Mesenchymal stem cell (in vitro differentiated cells and primary cell): ENCODE data around the gene LPP.
A peak's percentile ranks its signal among the peaks of the same experiment; 100 is the strongest.

Experiments
- DNase-seq: peaks from one replicate; pipeline ENCODE4 v3.0.0-alpha.2; 2013
- H2AFZ ChIP-seq: one replicate; pipeline ENCODE4 v1.6.1; 2013; ENCODE audit warnings: low read depth, mild to moderate bottlenecking, control low read depth, inconsistent platforms, low read length, moderate library complexity
- H2AK5ac ChIP-seq: 2 replicates; pipeline ENCODE4 v1.6.1; 2013; ENCODE audit warnings: low read length, moderate library complexity, mild to moderate bottlenecking, inconsistent platforms; ENCODE audit not compliant: severe bottlenecking
- H2BK120ac ChIP-seq: one replicate; pipeline ENCODE4 v1.6.1; 2013; ENCODE audit warnings: low read depth, mild to moderate bottlenecking, inconsistent platforms, low read length, moderate library complexity
- H2BK12ac ChIP-seq, 2 experiments: one replicate each; pipeline ENCODE4 v1.6.1; 2013; ENCODE audit warnings: inconsistent platforms in 2 of 2, low read length in 2 of 2, mild to moderate bottlenecking in 2 of 2, moderate library complexity in 2 of 2, control low read depth in 1 of 2
- H2BK15ac ChIP-seq: one replicate; pipeline ENCODE4 v1.6.1; 2013; ENCODE audit warnings: mild to moderate bottlenecking, low read depth, inconsistent platforms; ENCODE audit not compliant: poor library complexity, severe bottlenecking
- H2BK5ac ChIP-seq: 2 replicates; pipeline ENCODE4 v1.6.1; 2013; ENCODE audit warnings: low read depth, mild to moderate bottlenecking, low read length, control low read depth, inconsistent platforms; ENCODE audit not compliant: poor library complexity, severe bottlenecking
- H3K14ac ChIP-seq, 2 experiments: one replicate each; pipeline ENCODE4 v1.6.1; 2013; ENCODE audit warnings: inconsistent platforms in 2 of 2, low read length in 2 of 2, control low read depth in 1 of 2, mild to moderate bottlenecking in 1 of 2, moderate library complexity in 1 of 2
- H3K18ac ChIP-seq, 2 experiments: one replicate each; pipeline ENCODE4 v1.6.1; 2013; ENCODE audit warnings: inconsistent platforms in 2 of 2, low read length in 2 of 2, control low read depth in 1 of 2, low read depth in 1 of 2, mild to moderate bottlenecking in 1 of 2
- H3K23ac ChIP-seq, 2 experiments: one replicate each; pipeline ENCODE4 v1.6.1; 2013; ENCODE audit warnings: inconsistent platforms in 2 of 2, low read length in 2 of 2, mild to moderate bottlenecking in 2 of 2, moderate library complexity in 2 of 2, control low read depth in 1 of 2
- H3K27ac ChIP-seq: 2 replicates; pipeline ENCODE4 v1.5.1; 2013; ENCODE audit warnings: mild to moderate bottlenecking, moderate library complexity, low read length, control low read depth, inconsistent platforms; ENCODE audit not compliant: poor library complexity, severe bottlenecking
- H3K27me3 ChIP-seq, 2 experiments: 2 replicates each; pipeline versions ENCODE4 v1.6.1 to v1.7.0; 2013; ENCODE audit warnings: low read length in 2 of 2, mild to moderate bottlenecking in 2 of 2, moderate library complexity in 2 of 2, control low read depth in 1 of 2, inconsistent platforms in 1 of 2; ENCODE audit not compliant: control insufficient read depth in 1 of 2, insufficient read depth in 1 of 2
- H3K36me3 ChIP-seq, 2 experiments: 2 replicates each; pipeline versions ENCODE4 v1.6.1 to v1.7.0; 2013; ENCODE audit warnings: low read length in 2 of 2, control low read depth in 1 of 2, inconsistent platforms in 1 of 2, low read depth in 1 of 2, mild to moderate bottlenecking in 1 of 2; ENCODE audit not compliant: insufficient read depth in 2 of 2, control insufficient read depth in 1 of 2
- H3K4ac ChIP-seq, 2 experiments: one replicate each; pipeline ENCODE4 v1.6.1; 2013; ENCODE audit warnings: inconsistent platforms in 2 of 2, low read length in 2 of 2, mild to moderate bottlenecking in 2 of 2, moderate library complexity in 2 of 2, control low read depth in 1 of 2, low read depth in 1 of 2
- H3K4me1 ChIP-seq: 2 replicates; pipeline ENCODE4 v1.6.1; 2013; ENCODE audit warnings: low read depth, low read length, control low read depth; ENCODE audit not compliant: control insufficient read depth, insufficient read depth
- H3K4me2 ChIP-seq: 2 replicates; pipeline ENCODE4 v1.6.1; 2013; ENCODE audit warnings: low read length, mild to moderate bottlenecking, inconsistent platforms; ENCODE audit not compliant: poor library complexity, severe bottlenecking
- H3K4me3 ChIP-seq, 2 experiments: 2 replicates each; pipeline versions ENCODE4 v1.5.1 to v1.7.0; 2013; ENCODE audit warnings: low read length in 2 of 2, mild to moderate bottlenecking in 2 of 2, control low read depth in 1 of 2, low read depth in 1 of 2; ENCODE audit not compliant: insufficient read depth in 1 of 2
- H3K79me1 ChIP-seq: replicated peaks from 2 replicates; pipeline ENCODE4 v1.6.1; 2013; ENCODE audit warnings: mild to moderate bottlenecking, control low read depth, low read length, inconsistent platforms; ENCODE audit not compliant: poor library complexity, severe bottlenecking
- H3K9ac ChIP-seq: 2 replicates; pipeline ENCODE4 v1.7.0; 2013; ENCODE audit warnings: mild to moderate bottlenecking, low read length, moderate library complexity
- H3K9me3 ChIP-seq: 2 replicates; pipeline ENCODE4 v1.7.0; 2013; ENCODE audit warnings: mild to moderate bottlenecking, low read length; ENCODE audit not compliant: control insufficient read depth
- H4K8ac ChIP-seq: one replicate; pipeline ENCODE4 v1.6.1; 2013; ENCODE audit warnings: inconsistent platforms, mild to moderate bottlenecking, low read length, moderate library complexity
- H4K91ac ChIP-seq: one replicate; pipeline ENCODE4 v1.6.1; 2013; ENCODE audit warnings: mild to moderate bottlenecking, low read length, inconsistent platforms
- WGBS: methylation state at CpG from one replicate; pipeline ENCODE4 v1.1.7; 2013; ENCODE audit warnings: mixed read lengths; 5-methylcytosine and 5-hydroxymethylcytosine counted together

The LPP gene

DNA sequence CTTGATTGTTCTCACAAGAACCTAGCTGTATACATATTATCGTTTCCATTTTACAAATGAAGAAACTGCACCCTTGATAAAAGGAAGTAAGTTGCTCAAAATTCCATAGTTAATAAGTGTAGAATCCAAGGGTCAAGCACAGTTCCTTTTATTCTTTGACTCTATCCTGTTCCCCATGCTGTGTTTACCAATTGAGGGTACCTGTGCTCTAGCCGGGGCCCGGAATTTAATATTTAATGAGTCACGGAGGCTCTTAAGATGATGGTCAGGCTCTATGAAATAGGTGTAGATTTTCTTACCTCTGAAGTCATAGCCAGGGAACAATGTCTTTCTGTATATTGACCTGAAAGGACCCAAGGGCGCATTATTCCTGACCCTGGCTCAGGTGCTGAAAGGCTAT, 65.2 kb downstream of the LPP start:
- Histone ChIP-seq H3K9me3 (no peaks in the 10 kb centered on the region), H2AK5ac (no peak overlapping the region)
- WGBS, result 100% methylated on average over 5 of the region's 5 CpGs

DNA sequence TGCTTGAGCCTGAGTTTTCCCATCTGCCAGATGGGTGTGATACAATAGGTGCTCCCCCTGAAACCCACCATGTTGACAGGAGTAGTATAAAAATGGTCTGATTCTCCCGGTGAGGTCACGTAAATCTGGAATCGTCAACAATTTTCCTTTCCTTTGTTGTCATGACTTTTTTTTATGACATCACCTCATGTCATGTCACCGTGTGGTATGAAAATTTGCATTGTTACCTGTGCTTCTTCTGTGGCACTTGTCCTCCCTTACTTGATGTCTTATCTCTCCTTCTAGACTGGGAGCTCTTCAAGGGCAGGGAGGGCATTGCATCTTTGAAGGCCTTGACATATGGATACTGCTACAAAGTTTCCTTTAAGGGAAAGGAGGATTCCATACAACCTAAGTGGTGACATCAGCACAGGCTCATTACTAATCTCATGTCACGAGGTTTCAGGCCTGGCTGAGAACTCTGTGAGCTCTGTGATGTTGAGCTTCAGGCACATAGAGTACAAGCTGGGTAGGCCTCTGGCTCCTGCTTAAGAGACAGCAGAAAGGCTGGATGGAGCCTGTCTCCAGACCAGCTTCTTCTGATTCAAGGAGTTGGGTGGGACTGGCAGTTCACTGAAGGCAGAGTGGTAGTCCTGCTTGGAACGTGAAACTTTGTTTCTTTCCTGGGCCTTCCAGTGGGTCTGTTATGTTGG, 66.3 kb downstream of the LPP start:
- no peak overlapping the region for H3K23ac ChIP-seq
- no peak overlapping the region for H3K4me3 ChIP-seq
- H3K4me2 ChIP-seq, result no peak overlapping the region
- peaks cover 15% of the 10 kb centered on the region for H3K4me1 ChIP-seq
- H3K27me3 ChIP-seq, result no peaks in the 10 kb centered on the region
- peak overlapping the region; percentile 36 for H2BK120ac ChIP-seq
- H2AK5ac ChIP-seq, result peak overlapping the region; percentile 74
- H2BK5ac ChIP-seq, result no peak overlapping the region
- 88% methylated on average over 6 of the region's 6 CpGs for WGBS
- peaks cover 8% of the 10 kb centered on the region for H3K79me1 ChIP-seq
- no peak overlapping the region for H3K27ac ChIP-seq
- H3K18ac ChIP-seq, result peak overlapping the region; percentile 42 to 46
- H4K8ac ChIP-seq, result peak overlapping the region; percentile 57
- peak overlapping the region; percentile 12 for H3K9ac ChIP-seq
- no peaks in the 10 kb centered on the region for H3K9me3 ChIP-seq
- no peak overlapping the region for H3K14ac ChIP-seq
- peak overlapping the region; percentile 61 for H4K91ac ChIP-seq
- no peak overlapping the region for H2AFZ ChIP-seq
- H3K4ac ChIP-seq, result no peak overlapping the region
- peak; percentile 87 for DNase-seq
- peak overlapping the region in 1 of 2 experiments; percentile 38 for H2BK12ac ChIP-seq
- no peak overlapping the region for H2BK15ac ChIP-seq
- H3K36me3 ChIP-seq, result peaks cover 5 to 13% of the 10 kb centered on the region in 2 experiments

More for the DNA sequence above, 65.2 kb downstream of the LPP start:
- no peak overlapping the region for H3K4me3 ChIP-seq
- H3K27me3 ChIP-seq, result no peaks in the 10 kb centered on the region
- H3K18ac ChIP-seq, result no peak overlapping the region
- no peak overlapping the region for H3K14ac ChIP-seq
- H3K23ac ChIP-seq, result no peak overlapping the region
- H2BK15ac ChIP-seq, result no peak overlapping the region
- H2BK120ac ChIP-seq, result no peak overlapping the region
- H3K4me2 ChIP-seq, result no peak overlapping the region
- DNase-seq, result no peak
- H3K27ac ChIP-seq, result no peak overlapping the region
- no peak overlapping the region for H4K91ac ChIP-seq
- H3K79me1 ChIP-seq, result peaks cover 9% of the 10 kb centered on the region
- no peak overlapping the region for H2BK5ac ChIP-seq
- H3K9ac ChIP-seq, result no peak overlapping the region
- H3K36me3 ChIP-seq, result peaks cover 5 to 10% of the 10 kb centered on the region in 2 experiments
- H3K4me1 ChIP-seq, result peaks cover 18% of the 10 kb centered on the region
- H2BK12ac ChIP-seq, result no peak overlapping the region
- no peak overlapping the region for H2AFZ ChIP-seq
- H3K4ac ChIP-seq, result no peak overlapping the region
- no peak overlapping the region for H4K8ac ChIP-seq

DNA sequence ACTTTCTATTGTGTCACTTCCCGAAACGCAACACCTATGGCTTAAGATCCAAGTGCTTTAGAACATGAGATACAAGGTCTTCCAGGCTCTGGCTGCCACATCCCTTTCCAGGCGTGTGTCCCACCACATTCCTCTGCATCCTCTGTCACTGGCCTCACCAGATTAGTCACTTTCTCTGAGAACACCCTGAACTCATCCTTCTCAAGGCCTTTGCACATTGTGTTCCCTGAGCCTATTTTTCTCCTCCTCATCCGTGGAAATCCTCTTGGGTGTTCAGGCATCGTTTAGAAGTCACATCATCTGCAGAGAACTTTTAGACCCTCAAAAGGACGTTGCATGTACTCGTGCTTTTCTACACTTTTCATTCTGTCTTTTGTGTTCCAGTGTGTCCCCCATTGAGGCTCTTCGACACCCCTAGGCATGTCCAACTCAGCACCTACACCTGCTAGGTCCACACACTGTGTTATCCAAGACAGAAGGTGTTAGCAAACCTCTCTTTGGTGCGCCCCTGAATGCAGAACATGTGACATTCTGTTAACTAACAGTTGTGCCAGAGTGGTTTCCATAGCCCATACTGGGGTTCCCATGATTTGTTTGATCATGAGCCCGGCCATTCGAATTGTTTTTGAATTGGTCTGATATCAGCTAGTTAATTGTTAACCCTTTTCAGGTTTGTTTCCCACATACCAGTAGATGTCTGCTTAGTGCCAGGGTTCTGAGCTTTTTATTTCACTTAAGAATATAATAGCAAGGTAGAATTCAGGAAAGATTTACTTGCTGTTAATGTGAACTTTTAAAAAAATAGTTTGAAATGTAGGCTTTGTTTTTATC, 67.2 kb downstream of the LPP start:
- peaks cover 9% of the 10 kb centered on the region for H3K79me1 ChIP-seq
- no peak overlapping the region for H2AK5ac ChIP-seq
- no peak overlapping the region for H3K23ac ChIP-seq
- H3K18ac ChIP-seq, result no peak overlapping the region
- peak overlapping the region; percentile 59 for H4K8ac ChIP-seq
- DNase-seq, result peak; percentile 93
- peak overlapping the region; percentile 36 for H2BK120ac ChIP-seq
- no peak overlapping the region for H3K4me3 ChIP-seq
- peaks cover 9 to 13% of the 10 kb centered on the region in 2 experiments for H3K36me3 ChIP-seq
- H3K9ac ChIP-seq, result peak overlapping the region; percentile 12
- no peak overlapping the region for H4K91ac ChIP-seq
- H2AFZ ChIP-seq, result no peak overlapping the region
- 62% methylated on average over 11 of the region's 11 CpGs for WGBS
- no peak overlapping the region for H3K14ac ChIP-seq
- no peak overlapping the region for H3K4ac ChIP-seq
- H3K4me1 ChIP-seq, result peaks cover 15% of the 10 kb centered on the region
- no peaks in the 10 kb centered on the region for H3K9me3 ChIP-seq
- H3K27ac ChIP-seq, result no peak overlapping the region
- H3K27me3 ChIP-seq, result no peaks in the 10 kb centered on the region
- H2BK15ac ChIP-seq, result no peak overlapping the region
- no peak overlapping the region for H2BK12ac ChIP-seq
- no peak overlapping the region for H2BK5ac ChIP-seq
- H3K4me2 ChIP-seq, result no peak overlapping the region

GRCh38 chr3:188223936-188224335, 70.0 kb downstream of the LPP start:
- no peaks in the 10 kb centered on the region for H3K27me3 ChIP-seq
- WGBS, result 100% methylated on average over 3 of the region's 3 CpGs
- H3K79me1 ChIP-seq, result peaks cover 17% of the 10 kb centered on the region
- no peak overlapping the region for H4K91ac ChIP-seq
- no peak overlapping the region for H3K4me3 ChIP-seq
- DNase-seq, result no peak
- no peak overlapping the region for H3K9ac ChIP-seq
- peaks cover 23 to 27% of the 10 kb centered on the region in 2 experiments for H3K36me3 ChIP-seq
- no peak overlapping the region for H2AFZ ChIP-seq
- no peak overlapping the region for H3K4me2 ChIP-seq
- no peak overlapping the region for H2AK5ac ChIP-seq
- H3K4me1 ChIP-seq, result peaks cover 8% of the 10 kb centered on the region
- no peak overlapping the region for H3K18ac ChIP-seq
- no peak overlapping the region for H3K14ac ChIP-seq
- no peak overlapping the region for H2BK12ac ChIP-seq
- H3K27ac ChIP-seq, result no peak overlapping the region
- H3K9me3 ChIP-seq, result no peaks in the 10 kb centered on the region
- no peak overlapping the region for H2BK120ac ChIP-seq
- no peak overlapping the region for H3K23ac ChIP-seq
- no peak overlapping the region for H2BK5ac ChIP-seq
- H4K8ac ChIP-seq, result no peak overlapping the region
- H3K4ac ChIP-seq, result peak overlapping the region in 1 of 2 experiments; percentile 32
- no peak overlapping the region for H2BK15ac ChIP-seq
